Measurements from ENCODE around the gene MCC.

GRCh38 chr5:113087976-113088514 lies 400.2 kb downstream of the MCC start:
- TF ChIP-seq CTCF (IDR thresholded peaks at IDR 0.05; ENCODE audit: poor library complexity) (no peak), EZH2 (IDR thresholded peaks at IDR 0.05; ENCODE audit: borderline replicate concordance) (no peak)

Measured in hepatocyte (in vitro differentiated cells).